Neural crest cell (in vitro differentiated cells): ENCODE data around the gene GIGYF2. TPM values are rescaled to one million over a fixed set of nuclear protein-coding genes. Genes with fewer than 3 reads are reported as not detected.
"Not testable (repeated sequence)": the region's sequence is repeated elsewhere in the genome, so short reads cannot be mapped to it uniquely, and the experiment has no call there.

ENCODE experiments used
- DNase-seq: peaks from one replicate; pipeline ENCODE4 v3.0.0; 2021; ENCODE audit warnings: low read depth, mixed read lengths, low spot score
- H3K27ac Mint-ChIP-seq: one replicate; pipeline ENCODE4 v1.8.0; 2021; ENCODE audit warnings: mild to moderate bottlenecking, mixed read lengths; ENCODE audit not compliant: unreplicated experiment
- H3K27me3 Mint-ChIP-seq: 2 replicates; pipeline ENCODE4 v1.8.0; 2021; ENCODE audit warnings: low read depth, mild to moderate bottlenecking, mixed read lengths
- H3K36me3 Mint-ChIP-seq: 2 replicates; pipeline ENCODE4 v1.8.0; 2021; ENCODE audit warnings: low read depth, mild to moderate bottlenecking, mixed read lengths
- H3K4me1 Mint-ChIP-seq: 2 replicates; pipeline ENCODE4 v1.8.0; 2021; ENCODE audit warnings: mixed read lengths
- H3K4me3 Mint-ChIP-seq: one replicate; pipeline ENCODE4 v1.8.0; 2021; ENCODE audit warnings: mild to moderate bottlenecking, mixed read lengths
- H3K9me3 Mint-ChIP-seq: 2 replicates; pipeline ENCODE4 v1.8.0; 2021; ENCODE audit warnings: mixed read lengths
- total RNA-seq: library from RNA; stranded (reverse); gene quantifications from 2 replicates; pipeline ENCODE4 v1.2.1, GENCODE V29; 2021
- TF ChIP-seq, protein P1 (sequence below): fragments of 200-600 bp; sonication (generic); conservative IDR thresholded peaks from 2 replicates; pipeline ENCODE4 v1.5.0; 2021; ENCODE audit warnings: antibody characterized with exemption, mild to moderate bottlenecking

Gene GIGYF2
- total RNA-seq, 1 donor from 2014 or later, result 70.3 TPM

DNA sequence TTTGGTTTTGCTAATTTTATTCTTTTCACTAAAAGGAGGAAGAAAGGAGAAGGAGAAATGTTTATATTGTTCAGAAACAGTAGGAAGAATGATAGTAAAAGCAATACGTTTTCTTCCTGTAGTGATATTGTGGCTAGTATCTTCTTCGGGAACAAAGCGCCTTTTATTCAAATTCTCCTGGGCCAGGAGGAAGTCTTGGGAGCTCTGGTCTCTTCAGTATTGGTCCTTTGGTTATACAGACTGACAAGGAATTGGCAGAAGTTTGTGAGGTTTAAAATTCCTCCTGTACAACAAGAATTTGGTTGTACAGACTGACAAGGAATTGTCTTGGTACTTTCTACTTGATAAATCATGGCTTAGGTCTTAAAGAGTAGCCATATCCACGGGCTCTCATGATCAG lies 9.9 kb downstream of the GIGYF2 start:
- peaks cover 3% of the 10 kb centered on the region for H3K9me3 Mint-ChIP-seq
- DNase-seq, result no peak
- TF ChIP-seq, protein P1, sequence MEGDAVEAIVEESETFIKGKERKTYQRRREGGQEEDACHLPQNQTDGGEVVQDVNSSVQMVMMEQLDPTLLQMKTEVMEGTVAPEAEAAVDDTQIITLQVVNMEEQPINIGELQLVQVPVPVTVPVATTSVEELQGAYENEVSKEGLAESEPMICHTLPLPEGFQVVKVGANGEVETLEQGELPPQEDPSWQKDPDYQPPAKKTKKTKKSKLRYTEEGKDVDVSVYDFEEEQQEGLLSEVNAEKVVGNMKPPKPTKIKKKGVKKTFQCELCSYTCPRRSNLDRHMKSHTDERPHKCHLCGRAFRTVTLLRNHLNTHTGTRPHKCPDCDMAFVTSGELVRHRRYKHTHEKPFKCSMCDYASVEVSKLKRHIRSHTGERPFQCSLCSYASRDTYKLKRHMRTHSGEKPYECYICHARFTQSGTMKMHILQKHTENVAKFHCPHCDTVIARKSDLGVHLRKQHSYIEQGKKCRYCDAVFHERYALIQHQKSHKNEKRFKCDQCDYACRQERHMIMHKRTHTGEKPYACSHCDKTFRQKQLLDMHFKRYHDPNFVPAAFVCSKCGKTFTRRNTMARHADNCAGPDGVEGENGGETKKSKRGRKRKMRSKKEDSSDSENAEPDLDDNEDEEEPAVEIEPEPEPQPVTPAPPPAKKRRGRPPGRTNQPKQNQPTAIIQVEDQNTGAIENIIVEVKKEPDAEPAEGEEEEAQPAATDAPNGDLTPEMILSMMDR, result no peak
- H3K36me3 Mint-ChIP-seq, result peaks cover 25% of the 10 kb centered on the region
- H3K4me1 Mint-ChIP-seq, result peaks cover 16% of the 10 kb centered on the region
- H3K27ac Mint-ChIP-seq, result no peak overlapping the region
- H3K27me3 Mint-ChIP-seq, result no peaks in the 10 kb centered on the region
- no peak overlapping the region for H3K4me3 Mint-ChIP-seq

DNA sequence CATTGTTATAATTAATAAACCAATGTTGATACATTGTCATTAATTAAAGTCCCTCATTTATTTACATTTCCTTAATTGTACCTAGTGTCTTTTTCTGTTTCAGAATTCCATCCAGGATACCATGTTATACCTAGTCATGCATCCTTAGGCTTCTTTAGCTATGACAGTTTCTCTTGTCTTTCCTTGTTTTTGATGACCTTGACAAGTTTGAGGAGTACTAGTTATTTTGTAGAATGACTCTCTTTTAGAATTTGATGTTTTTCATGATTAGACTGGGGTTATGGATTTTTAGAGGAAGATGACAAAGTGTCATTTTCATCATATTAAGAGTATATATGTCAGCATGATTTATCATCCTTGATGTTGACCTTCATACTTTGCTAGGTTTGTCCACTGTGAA lies 16.4 kb downstream of the GIGYF2 start:
- H3K9me3 Mint-ChIP-seq, result peaks cover 1% of the 10 kb centered on the region
- H3K27me3 Mint-ChIP-seq, result no peaks in the 10 kb centered on the region
- H3K36me3 Mint-ChIP-seq, result peaks cover 25% of the 10 kb centered on the region
- TF ChIP-seq, protein P1, result no peak
- peaks cover 22% of the 10 kb centered on the region for H3K4me1 Mint-ChIP-seq
- no peak for DNase-seq
- H3K4me3 Mint-ChIP-seq, result no peak overlapping the region
- H3K27ac Mint-ChIP-seq, result no peak overlapping the region

DNA sequence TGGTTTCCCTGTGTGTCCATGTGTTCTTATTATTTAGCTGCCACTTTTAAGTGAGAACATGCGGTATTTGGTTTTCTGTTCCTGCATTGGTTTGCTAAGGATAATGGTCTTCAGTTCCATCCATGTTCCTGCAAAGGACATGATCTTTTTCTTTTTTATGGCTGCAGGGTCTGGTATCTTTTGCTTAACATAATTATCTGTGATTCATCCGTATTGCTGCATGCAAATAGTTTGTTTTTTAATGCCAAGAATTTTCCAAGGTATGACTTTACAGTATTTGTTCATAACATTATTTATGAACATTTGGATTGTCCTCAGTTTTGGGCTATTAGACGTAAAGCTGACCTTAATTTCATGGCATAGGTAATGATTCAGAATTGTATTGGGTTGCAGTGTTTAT lies 17.8 kb downstream of the GIGYF2 start:
- Mint-ChIP-seq H3K4me1 (peaks cover 29% of the 10 kb centered on the region), H3K27ac (no peak overlapping the region), H3K27me3 (no peaks in the 10 kb centered on the region), H3K4me3 (no peak overlapping the region), H3K36me3 (peaks cover 35% of the 10 kb centered on the region), H3K9me3 (peaks cover 3% of the 10 kb centered on the region)
- no peak for DNase-seq
- TF ChIP-seq, protein P1, result no peak

DNA sequence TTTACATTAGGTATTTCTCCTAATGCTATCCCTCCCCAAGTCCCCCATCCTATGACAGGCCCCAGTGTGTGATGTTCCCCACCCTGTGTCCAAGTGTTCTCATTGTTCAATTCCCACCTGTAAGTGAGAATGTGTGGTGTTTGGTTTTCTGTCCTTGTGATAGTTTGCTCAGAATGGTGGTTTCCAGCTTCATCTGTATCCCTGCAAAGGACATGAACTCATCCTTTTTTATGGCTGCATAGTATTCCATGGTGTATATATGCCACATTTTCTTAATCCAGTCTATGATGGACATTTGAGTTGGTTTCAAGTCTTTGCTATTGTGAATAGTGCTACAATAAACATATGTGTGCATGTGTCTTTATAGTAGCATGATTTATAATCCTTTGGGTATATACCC lies 22.9 kb downstream of the GIGYF2 start:
- H3K9me3 Mint-ChIP-seq, result not testable (repeated sequence)
- peaks cover 27% of the 10 kb centered on the region for H3K4me1 Mint-ChIP-seq

DNA sequence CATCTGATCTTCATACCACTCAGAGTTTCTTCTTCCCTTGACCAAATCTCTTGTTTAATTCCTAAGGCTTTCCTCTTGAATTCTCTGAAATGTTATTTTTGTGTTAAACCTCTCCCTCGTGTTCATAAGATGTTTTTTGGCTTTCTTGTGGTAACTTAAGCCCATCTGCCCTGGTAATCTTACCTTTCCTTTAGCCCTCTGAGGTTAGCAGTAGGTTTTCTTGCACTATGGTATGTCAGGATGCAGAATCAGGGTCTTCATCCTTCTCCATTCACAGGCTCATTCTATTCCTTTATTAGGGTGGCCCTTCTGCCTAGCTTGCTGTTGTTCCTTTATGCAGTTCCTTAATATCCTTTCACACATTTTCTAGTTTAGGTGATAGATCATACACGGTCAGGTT lies 24.1 kb downstream of the GIGYF2 start:
- Mint-ChIP-seq H3K4me3 (no peak overlapping the region), H3K27me3 (no peaks in the 10 kb centered on the region), H3K36me3 (peaks cover 27% of the 10 kb centered on the region), H3K9me3 (peaks cover 3% of the 10 kb centered on the region), H3K27ac (peak overlapping the region; percentile 6), H3K4me1 (peaks cover 17% of the 10 kb centered on the region)
- no peak for DNase-seq
- TF ChIP-seq, protein P1, result no peak

More for the DNA sequence above, 22.9 kb downstream of the GIGYF2 start:
- H3K36me3 Mint-ChIP-seq, result peaks cover 31% of the 10 kb centered on the region
- H3K4me3 Mint-ChIP-seq, H3K27ac Mint-ChIP-seq, H3K27me3 Mint-ChIP-seq, DNase-seq: not testable (repeated sequence)

DNA sequence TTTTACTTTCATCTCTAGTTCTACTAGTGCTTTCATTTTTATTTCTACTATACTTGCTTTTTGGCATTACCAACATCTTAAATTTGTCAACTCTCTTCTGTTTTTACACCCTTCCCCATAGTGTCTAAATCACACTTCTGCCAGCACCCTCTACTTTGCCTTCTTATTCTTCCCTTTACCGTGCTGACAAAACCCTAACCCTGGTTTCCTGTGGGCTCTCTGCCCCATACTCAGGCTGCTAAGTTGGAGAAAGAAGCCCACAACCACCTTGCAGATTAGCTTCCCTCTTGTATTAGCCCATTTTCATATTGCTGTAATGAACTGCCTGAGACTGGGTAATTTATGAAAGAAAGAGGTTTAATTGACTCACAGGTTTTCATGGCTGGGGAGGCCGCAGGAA lies 24.8 kb downstream of the GIGYF2 start:
- Mint-ChIP-seq H3K4me1 (peaks cover 14% of the 10 kb centered on the region), H3K9me3 (peaks cover 3% of the 10 kb centered on the region), H3K27me3 (no peaks in the 10 kb centered on the region), H3K27ac (peak overlapping the region; percentile 72), H3K36me3 (peaks cover 27% of the 10 kb centered on the region), H3K4me3 (no peak overlapping the region)
- DNase-seq, result no peak
- TF ChIP-seq, protein P1, result no peak
